ENCODE measurements around the gene LRRC49. TPM values are rescaled to one million over a fixed set of nuclear protein-coding genes. Genes with fewer than 3 reads are reported as not detected.

The LRRC49 gene
- total and polyA plus RNA-seq, 2 of the 13 experiments (the other 11 are each of a cell fraction or from before 2014, with no cell fraction given): 0.57 to 1.00 TPM

DNA sequence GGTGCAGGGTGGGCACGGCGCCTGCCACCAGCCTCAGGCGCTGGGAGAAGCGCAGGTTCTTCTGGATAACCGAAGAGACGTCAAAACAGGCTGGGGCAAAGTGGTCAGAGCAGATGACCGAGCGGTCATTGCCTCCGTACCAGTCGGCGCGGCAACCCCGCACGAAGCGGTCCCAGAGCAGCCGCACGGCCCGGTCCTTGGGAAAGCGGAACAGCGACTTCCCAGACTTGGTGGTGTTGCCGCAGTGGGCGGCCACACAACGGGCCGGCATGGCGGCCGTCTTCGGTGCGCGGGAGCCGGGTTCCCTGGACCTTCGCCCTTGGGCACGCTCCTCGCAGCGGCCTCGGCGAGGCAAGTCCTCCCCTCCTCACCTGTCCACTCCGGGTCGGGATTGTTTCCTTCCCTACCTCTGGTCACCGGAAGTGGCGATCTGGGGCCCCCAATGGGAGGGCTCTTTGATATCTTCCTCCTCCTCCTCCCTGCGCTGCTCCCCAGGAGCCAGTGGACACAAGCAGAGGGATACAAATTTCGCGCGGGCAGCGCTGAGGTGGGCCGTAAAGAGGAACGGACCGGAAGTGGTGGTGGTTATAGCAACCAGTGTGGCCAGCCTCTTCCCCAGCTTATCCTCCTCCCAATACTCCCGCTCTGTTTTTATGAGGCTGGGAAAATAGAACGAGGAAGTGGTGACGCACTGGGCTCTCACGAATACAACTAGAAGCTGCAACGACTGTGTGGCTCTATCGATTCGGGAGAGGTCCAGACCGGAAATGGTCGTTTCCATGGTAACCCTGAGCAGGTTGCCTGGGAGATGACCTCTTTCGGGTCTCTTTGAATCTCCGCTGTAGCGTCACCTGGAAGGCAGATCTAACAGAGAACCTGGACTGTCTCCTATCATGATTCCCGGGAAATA lies at the start of gene LRRC49, which contains the start of gene THAP10 (continued):
- TF ChIP-seq, protein P1, sequence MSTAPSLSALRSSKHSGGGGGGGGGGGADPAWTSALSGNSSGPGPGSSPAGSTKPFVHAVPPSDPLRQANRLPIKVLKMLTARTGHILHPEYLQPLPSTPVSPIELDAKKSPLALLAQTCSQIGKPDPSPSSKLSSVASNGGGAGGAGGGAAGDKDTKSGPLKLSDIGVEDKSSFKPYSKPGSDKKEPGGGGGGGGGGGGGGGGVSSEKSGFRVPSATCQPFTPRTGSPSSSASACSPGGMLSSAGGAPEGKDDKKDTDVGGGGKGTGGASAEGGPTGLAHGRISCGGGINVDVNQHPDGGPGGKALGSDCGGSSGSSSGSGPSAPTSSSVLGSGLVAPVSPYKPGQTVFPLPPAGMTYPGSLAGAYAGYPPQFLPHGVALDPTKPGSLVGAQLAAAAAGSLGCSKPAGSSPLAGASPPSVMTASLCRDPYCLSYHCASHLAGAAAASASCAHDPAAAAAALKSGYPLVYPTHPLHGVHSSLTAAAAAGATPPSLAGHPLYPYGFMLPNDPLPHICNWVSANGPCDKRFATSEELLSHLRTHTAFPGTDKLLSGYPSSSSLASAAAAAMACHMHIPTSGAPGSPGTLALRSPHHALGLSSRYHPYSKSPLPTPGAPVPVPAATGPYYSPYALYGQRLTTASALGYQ (CRISPR knock-in tag; IDR thresholded peaks at IDR 0.05): peak; percentile 14; the same call in 1 of the 2 replicates
- no peak for TF ChIP-seq SNRNP70 (IDR thresholded peaks at IDR 0.05; ENCODE audit: low read depth, low read length)
- TF ChIP-seq ZNF296 (CRISPR knock-in tag; conservative IDR thresholded peaks at IDR 0.05): 0 out of 2 replicates have a peak, but pooled peaks have one; percentile 67

DNA sequence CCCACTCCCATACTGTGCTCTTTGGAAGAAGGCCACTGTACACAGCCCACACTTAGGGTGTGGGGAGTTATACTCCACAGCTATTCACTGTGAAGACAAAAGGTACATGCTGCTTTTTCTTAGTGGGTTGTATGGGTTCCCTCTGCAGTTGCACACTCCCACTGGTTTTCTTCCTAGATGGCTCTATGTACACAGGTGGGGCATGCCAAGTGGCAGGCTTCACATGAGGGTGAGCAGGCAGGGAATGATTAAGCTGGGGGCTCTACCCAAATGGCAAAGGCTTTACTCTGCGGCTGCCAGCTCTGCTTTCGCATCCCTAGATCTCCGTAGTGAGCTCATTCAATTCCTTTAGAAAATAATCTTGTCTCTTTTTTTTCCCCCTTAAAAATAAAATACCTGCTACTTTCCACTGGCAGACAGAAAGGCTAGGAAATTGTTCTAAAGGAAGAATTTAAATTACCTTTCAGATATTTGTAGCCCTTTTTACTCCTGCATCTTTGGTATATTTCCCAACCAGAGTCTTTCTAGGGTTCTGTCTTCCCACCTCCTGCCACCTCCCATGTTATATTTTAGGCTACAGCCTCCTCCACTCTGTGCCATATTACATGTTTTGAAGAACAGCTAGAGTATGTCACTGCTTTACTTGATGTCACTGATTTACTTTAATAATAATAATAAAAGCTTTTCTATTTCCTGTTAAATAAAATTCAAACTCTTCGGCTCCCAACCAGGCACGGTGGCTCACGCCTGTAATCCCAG lies 46.8 kb upstream of the LRRC49 start:
- POLR2A ChIA-PET: interaction anchor here (0.6 to 1.7 kb wide), 3 partner anchors 11 to 17 kb away, joined by 3 to 8 read pairs (median 6); no protein-coding TSS in a partner anchor
- no peaks in the 10 kb centered on the region for H3K79me2 ChIP-seq (ENCODE audit: insufficient read depth, low read length)
- no peak for DNase-seq (ENCODE audit: low spot score)
- no peak overlapping the region for H2AFZ ChIP-seq (ENCODE audit: low read length)
- H3K9ac ChIP-seq (ENCODE audit: insufficient read depth, low read depth, low read length): no peak overlapping the region
- H3K27ac ChIP-seq (ENCODE audit: extremely low read length, insufficient read depth, low read length): no peak overlapping the region
- no peaks in the 10 kb centered on the region for H3K4me1 ChIP-seq (ENCODE audit: insufficient read depth, low read length)
- in situ Hi-C loops (cut with HindIII; ENCODE audit: extremely low pct_ligation_motif_present, low pct_unique_long_range_greater_than_20kb) (no loop called here), intact Hi-C loops (cut with micrococcal nuclease; ENCODE audit: unreplicated experiment) (no loop called here)
- no peak overlapping the region for H3K4me2 ChIP-seq (ENCODE audit: low read depth, low read length)
- no peaks in the 10 kb centered on the region for H3K27me3 ChIP-seq (ENCODE audit: control insufficient read depth in 1 of 2, insufficient read depth in 2 of 2, low read length in 2 of 2)
- CTCF ChIA-PET (ENCODE audit: low intra/inter-chr PET ratio, low total read pairs): no interaction called here
- 95% methylated on average over 6 of the region's 6 CpGs for WGBS (ENCODE audit: low lambda C conversion rate)
- no peak overlapping the region for H3K4me3 ChIP-seq (replicated peaks in 1 of 3; ENCODE audit: insufficient read depth in 1 of 3, low read depth in 2 of 3, low read length in 3 of 3)
- no peaks in the 10 kb centered on the region for H3K36me3 ChIP-seq (replicated peaks in 1 of 2; ENCODE audit: control insufficient read depth in 1 of 2, insufficient read depth in 2 of 2, low read length in 2 of 2)
- H3K9me3 ChIP-seq (ENCODE audit: low read length): no peaks in the 10 kb centered on the region
- no peak for ATAC-seq
- no peak for FAIRE-seq
- H4K20me1 ChIP-seq (ENCODE audit: insufficient read depth, low read length): no peaks in the 10 kb centered on the region
- BruUV-seq (replicated peaks): no TSS peak
- TF ChIP-seq FLYWCH1 (CRISPR knock-in tag; IDR thresholded peaks at IDR 0.05): no peak
- TF ChIP-seq, protein P2, sequence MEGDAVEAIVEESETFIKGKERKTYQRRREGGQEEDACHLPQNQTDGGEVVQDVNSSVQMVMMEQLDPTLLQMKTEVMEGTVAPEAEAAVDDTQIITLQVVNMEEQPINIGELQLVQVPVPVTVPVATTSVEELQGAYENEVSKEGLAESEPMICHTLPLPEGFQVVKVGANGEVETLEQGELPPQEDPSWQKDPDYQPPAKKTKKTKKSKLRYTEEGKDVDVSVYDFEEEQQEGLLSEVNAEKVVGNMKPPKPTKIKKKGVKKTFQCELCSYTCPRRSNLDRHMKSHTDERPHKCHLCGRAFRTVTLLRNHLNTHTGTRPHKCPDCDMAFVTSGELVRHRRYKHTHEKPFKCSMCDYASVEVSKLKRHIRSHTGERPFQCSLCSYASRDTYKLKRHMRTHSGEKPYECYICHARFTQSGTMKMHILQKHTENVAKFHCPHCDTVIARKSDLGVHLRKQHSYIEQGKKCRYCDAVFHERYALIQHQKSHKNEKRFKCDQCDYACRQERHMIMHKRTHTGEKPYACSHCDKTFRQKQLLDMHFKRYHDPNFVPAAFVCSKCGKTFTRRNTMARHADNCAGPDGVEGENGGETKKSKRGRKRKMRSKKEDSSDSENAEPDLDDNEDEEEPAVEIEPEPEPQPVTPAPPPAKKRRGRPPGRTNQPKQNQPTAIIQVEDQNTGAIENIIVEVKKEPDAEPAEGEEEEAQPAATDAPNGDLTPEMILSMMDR (CRISPR knock-in tag; IDR thresholded peaks at IDR 0.05): no peak
- TF ChIP-seq ZNF839 (CRISPR knock-in tag; IDR thresholded peaks at IDR 0.05; ENCODE audit: borderline replicate concordance): no peak
- TF ChIP-seq ZNF101 (CRISPR knock-in tag; IDR thresholded peaks at IDR 0.05; ENCODE audit: borderline replicate concordance, low read depth): no peak
- no peak for TF ChIP-seq FOXM1 (CRISPR knock-in tag; IDR thresholded peaks at IDR 0.05)
- no peak for TF ChIP-seq BCL6 (CRISPR knock-in tag; IDR thresholded peaks at IDR 0.05)
- no peak for TF ChIP-seq NFIC (IDR thresholded peaks at IDR 0.05; ENCODE audit: low read length)
- no peak for TF ChIP-seq KDM3A (CRISPR knock-in tag; IDR thresholded peaks at IDR 0.05; ENCODE audit: low read depth)
- TF ChIP-seq, protein P3, sequence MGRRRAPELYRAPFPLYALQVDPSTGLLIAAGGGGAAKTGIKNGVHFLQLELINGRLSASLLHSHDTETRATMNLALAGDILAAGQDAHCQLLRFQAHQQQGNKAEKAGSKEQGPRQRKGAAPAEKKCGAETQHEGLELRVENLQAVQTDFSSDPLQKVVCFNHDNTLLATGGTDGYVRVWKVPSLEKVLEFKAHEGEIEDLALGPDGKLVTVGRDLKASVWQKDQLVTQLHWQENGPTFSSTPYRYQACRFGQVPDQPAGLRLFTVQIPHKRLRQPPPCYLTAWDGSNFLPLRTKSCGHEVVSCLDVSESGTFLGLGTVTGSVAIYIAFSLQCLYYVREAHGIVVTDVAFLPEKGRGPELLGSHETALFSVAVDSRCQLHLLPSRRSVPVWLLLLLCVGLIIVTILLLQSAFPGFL (CRISPR knock-in tag; IDR thresholded peaks at IDR 0.05): no peak
- TF ChIP-seq, protein P4, sequence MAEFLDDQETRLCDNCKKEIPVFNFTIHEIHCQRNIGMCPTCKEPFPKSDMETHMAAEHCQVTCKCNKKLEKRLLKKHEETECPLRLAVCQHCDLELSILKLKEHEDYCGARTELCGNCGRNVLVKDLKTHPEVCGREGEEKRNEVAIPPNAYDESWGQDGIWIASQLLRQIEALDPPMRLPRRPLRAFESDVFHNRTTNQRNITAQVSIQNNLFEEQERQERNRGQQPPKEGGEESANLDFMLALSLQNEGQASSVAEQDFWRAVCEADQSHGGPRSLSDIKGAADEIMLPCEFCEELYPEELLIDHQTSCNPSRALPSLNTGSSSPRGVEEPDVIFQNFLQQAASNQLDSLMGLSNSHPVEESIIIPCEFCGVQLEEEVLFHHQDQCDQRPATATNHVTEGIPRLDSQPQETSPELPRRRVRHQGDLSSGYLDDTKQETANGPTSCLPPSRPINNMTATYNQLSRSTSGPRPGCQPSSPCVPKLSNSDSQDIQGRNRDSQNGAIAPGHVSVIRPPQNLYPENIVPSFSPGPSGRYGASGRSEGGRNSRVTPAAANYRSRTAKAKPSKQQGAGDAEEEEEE (CRISPR knock-in tag; IDR thresholded peaks at IDR 0.05; ENCODE audit: borderline replicate concordance): no peak
- no peak for TF ChIP-seq GTF2F1 (IDR thresholded peaks at IDR 0.05; ENCODE audit: low read length)
- TF ChIP-seq ELF1 (CRISPR knock-in tag; IDR thresholded peaks at IDR 0.05): no peak

Data from HepG2 (cell line).